ENCODE measurements around the gene PRICKLE2. TPM values are rescaled to one million over a fixed set of nuclear protein-coding genes. Genes with fewer than 3 reads are reported as not detected.

The PRICKLE2 gene
- polyA plus RNA-seq, 1 experiment: 14.2 TPM

DNA sequence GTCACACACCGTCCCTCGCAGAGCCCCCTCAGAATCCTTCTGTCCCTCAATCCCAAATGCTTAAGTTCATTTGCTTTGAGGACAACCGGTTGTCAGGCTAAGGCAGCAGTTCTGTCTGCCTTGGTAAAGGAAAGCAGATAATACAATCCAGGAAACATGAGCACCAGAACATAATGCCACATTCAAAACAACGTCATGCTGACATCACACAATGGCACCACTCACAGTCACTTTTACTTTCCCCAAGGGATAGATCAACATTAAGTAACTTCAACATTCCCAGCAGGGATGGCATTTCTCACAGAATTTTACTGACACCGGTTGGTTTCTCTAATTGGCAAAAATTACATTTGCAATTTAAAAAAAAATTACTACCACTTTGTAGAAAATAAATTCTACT, 127.3 kb downstream of the PRICKLE2 start:
- Histone ChIP-seq H3K9me3 (ENCODE audit: control insufficient read depth, insufficient read depth, low read length) (peaks cover 5% of the 10 kb centered on the region; the same call in 1 of the 2 replicates), H3K27me3 (ENCODE audit: control insufficient read depth, insufficient read depth, low read length) (no peaks in the 10 kb centered on the region), H3K27ac (ENCODE audit: low read depth, low read length) (no peak overlapping the region), H3K4me3 (ENCODE audit: low read depth, low read length) (no peak overlapping the region)
- TF ChIP-seq, protein P1, sequence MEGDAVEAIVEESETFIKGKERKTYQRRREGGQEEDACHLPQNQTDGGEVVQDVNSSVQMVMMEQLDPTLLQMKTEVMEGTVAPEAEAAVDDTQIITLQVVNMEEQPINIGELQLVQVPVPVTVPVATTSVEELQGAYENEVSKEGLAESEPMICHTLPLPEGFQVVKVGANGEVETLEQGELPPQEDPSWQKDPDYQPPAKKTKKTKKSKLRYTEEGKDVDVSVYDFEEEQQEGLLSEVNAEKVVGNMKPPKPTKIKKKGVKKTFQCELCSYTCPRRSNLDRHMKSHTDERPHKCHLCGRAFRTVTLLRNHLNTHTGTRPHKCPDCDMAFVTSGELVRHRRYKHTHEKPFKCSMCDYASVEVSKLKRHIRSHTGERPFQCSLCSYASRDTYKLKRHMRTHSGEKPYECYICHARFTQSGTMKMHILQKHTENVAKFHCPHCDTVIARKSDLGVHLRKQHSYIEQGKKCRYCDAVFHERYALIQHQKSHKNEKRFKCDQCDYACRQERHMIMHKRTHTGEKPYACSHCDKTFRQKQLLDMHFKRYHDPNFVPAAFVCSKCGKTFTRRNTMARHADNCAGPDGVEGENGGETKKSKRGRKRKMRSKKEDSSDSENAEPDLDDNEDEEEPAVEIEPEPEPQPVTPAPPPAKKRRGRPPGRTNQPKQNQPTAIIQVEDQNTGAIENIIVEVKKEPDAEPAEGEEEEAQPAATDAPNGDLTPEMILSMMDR (IDR thresholded peaks at IDR 0.05; ENCODE audit: low read depth, low read length): no peak
- POLR2A ChIA-PET: no interaction called here
- no peak for DNase-seq (ENCODE audit: low read depth, low spot score)
- CTCF ChIA-PET: no interaction called here

DNA sequence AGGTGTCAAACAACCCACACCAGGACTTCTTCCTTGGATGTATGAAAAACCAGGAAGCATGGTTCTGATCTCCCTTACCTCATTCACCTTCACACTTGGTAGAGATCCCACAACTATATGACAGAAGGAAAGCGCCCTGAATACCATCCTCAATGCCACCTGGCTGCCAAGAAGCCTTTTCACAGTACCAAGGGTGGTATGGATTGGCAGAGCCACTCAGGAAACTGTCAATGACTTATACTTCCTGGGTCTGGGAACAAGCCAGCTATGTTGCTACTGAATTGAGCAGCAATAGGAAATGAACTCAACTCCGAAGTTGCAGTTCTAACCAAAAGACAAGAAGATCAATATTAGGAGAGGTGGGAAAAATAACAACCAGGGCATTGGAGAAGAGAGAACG, 129.5 kb downstream of the PRICKLE2 start:
- H3K4me3 ChIP-seq (ENCODE audit: low read depth, low read length): no peak overlapping the region
- ChIA-PET CTCF (no interaction called here), POLR2A (no interaction called here)
- H3K27ac ChIP-seq (ENCODE audit: low read depth, low read length): no peak overlapping the region
- TF ChIP-seq, protein P1 (IDR thresholded peaks at IDR 0.05; ENCODE audit: low read depth, low read length): no peak
- peaks cover 5% of the 10 kb centered on the region; the same call in 1 of the 2 replicates for H3K9me3 ChIP-seq (ENCODE audit: control insufficient read depth, insufficient read depth, low read length)
- no peak for DNase-seq (ENCODE audit: low read depth, low spot score)
- no peaks in the 10 kb centered on the region for H3K27me3 ChIP-seq (ENCODE audit: control insufficient read depth, insufficient read depth, low read length)

DNA sequence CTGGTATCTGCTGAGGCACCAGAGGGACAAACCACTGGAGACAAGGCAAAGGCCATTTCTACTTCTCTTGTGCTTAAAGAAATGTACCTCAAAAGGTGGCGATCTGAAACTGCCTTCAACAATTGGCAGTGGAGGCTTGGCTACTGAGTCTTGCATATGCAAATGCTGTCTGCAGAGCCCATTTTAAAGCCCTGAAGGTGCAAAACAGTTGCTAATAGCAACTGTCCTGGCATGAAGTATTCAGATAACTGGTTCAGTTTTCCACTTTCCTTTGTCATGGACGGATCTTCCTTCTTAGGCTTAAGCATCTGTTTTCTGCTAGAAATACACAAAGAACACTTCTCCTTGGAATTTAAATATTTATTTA, 130.6 kb downstream of the PRICKLE2 start:
- peaks cover 5% of the 10 kb centered on the region; the same call in 1 of the 2 replicates for H3K9me3 ChIP-seq (ENCODE audit: control insufficient read depth, insufficient read depth, low read length)
- H3K27me3 ChIP-seq (ENCODE audit: control insufficient read depth, insufficient read depth, low read length): no peaks in the 10 kb centered on the region
- TF ChIP-seq, protein P1 (IDR thresholded peaks at IDR 0.05; ENCODE audit: low read depth, low read length): no peak
- no peak overlapping the region for H3K27ac ChIP-seq (ENCODE audit: low read depth, low read length)
- no peak overlapping the region for H3K4me3 ChIP-seq (ENCODE audit: low read depth, low read length)
- DNase-seq (ENCODE audit: low read depth, low spot score): no peak
- ChIA-PET POLR2A (no interaction called here), CTCF (no interaction called here)

DNA sequence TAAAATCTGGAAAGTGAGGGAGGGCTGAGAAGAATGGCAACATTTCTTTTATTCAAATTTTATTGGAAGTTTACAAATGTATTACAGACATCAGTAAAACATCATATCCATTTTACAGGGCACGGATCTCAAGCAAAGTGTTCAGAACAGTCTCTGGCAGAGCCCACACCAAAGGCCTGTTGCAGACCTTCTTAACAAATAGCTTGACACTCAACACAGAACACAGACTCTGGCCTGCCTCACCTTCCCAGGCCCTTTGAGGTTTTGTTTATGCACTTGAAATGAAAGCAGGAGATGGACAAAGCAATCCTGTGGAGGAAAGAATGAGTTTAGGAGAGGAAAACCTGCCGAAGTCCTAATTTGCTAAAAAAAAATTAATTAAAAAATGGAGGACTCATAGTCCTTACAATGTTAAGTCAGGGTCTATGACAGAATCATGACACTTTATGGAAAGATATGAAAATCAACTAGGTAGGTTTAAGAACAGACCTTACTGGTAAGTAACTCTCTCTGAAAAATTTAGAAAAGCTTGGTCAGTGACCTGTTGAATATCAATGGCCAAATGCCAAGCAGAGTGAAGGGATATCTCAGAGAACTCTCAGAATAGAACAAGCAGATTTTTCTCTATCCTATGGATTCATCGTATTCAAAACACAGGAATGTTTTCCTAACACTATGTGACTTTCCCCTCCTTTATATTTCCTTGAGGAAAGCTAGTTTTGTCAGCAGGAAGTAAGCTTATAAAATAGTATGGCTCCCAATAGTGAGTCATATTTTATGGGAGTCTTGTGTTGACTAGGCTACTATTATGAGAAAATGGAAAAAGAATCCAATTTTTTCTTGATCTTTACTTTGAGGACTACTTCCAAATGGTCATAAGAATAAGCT, 131.2 kb downstream of the PRICKLE2 start:
- Histone ChIP-seq H3K27ac (ENCODE audit: low read depth, low read length) (no peak overlapping the region), H3K9me3 (ENCODE audit: control insufficient read depth, insufficient read depth, low read length) (peaks cover under 1% of the 10 kb centered on the region; the same call in 1 of the 2 replicates), H3K4me3 (ENCODE audit: low read depth, low read length) (no peak overlapping the region), H3K27me3 (ENCODE audit: control insufficient read depth, insufficient read depth, low read length) (no peaks in the 10 kb centered on the region)
- CTCF ChIA-PET: no interaction called here
- POLR2A ChIA-PET: no interaction called here
- TF ChIP-seq, protein P1 (IDR thresholded peaks at IDR 0.05; ENCODE audit: low read depth, low read length): no peak
- no peak for DNase-seq (ENCODE audit: low read depth, low spot score)

- Histone ChIP-seq H3K27ac (ENCODE audit: low read depth, low read length) (no peak overlapping the region), H3K9me3 (ENCODE audit: control insufficient read depth, insufficient read depth, low read length) (no peaks in the 10 kb centered on the region), H3K27me3 (ENCODE audit: control insufficient read depth, insufficient read depth, low read length) (no peaks in the 10 kb centered on the region), H3K4me3 (ENCODE audit: low read depth, low read length) (no peak overlapping the region)
- DNase-seq (ENCODE audit: low read depth, low spot score): no peak
- CTCF ChIA-PET: no interaction called here
- TF ChIP-seq, protein P1 (IDR thresholded peaks at IDR 0.05; ENCODE audit: low read depth, low read length): no peak
- POLR2A ChIA-PET: no interaction called here
Measured at GRCh38 chr3:64093211-64093610, 132.1 kb downstream of the PRICKLE2 start.

All from AG04450 (cell line).